SK-N-SH treated with all-trans-retinoic acid at 6 μM for 48 hours (cell line): ENCODE measurements around the gene RMDN2.

ENCODE experiments used
- CREB5 ChIP-seq: fragments of 250-450 bp; sonication (Bioruptor Pico); IDR thresholded peaks from 2 replicates; pipeline ENCODE4 v1.5.1; 2020; ENCODE audit warnings: low read depth, mild to moderate bottlenecking, moderate library complexity
- PATZ1 ChIP-seq: fragments of 250-450 bp; sonication (Bioruptor Pico); IDR thresholded peaks from 2 replicates; pipeline ENCODE4 v1.8.0; 2020; ENCODE audit warnings: mild to moderate bottlenecking, moderate library complexity, borderline replicate concordance
- ZC3H10 ChIP-seq: fragments of 250-450 bp; sonication (Bioruptor Pico); IDR thresholded peaks from 2 replicates; pipeline ENCODE4 v1.5.1; 2021; ENCODE audit warnings: mild to moderate bottlenecking, moderate library complexity
- ZFP3 ChIP-seq: fragments of 250-450 bp; sonication (Bioruptor Pico); IDR thresholded peaks from 2 replicates; pipeline ENCODE4 v1.5.0; 2020; ENCODE audit warnings: mild to moderate bottlenecking, moderate library complexity
- ZFP30 ChIP-seq: fragments of 450-650 bp; formaldehyde crosslinking; IDR thresholded peaks from 2 replicates; pipeline ENCODE4 v1.5.0; 2022; ENCODE audit warnings: mild to moderate bottlenecking, moderate library complexity

GRCh38 chr2:37985333-37985732, 60.2 kb downstream of the RMDN2 start:
- TF ChIP-seq PATZ1 (CRISPR knock-in tag): no peak
- TF ChIP-seq ZFP3 (CRISPR knock-in tag): no peak
- no peak for TF ChIP-seq ZC3H10 (CRISPR knock-in tag)
- TF ChIP-seq ZFP30 (CRISPR knock-in tag): no peak
- no peak for TF ChIP-seq CREB5 (CRISPR knock-in tag)
